Naive thymus-derived CD4-positive, alpha-beta T cell (primary cell): ENCODE data around the gene C1QC. TPM values are rescaled to one million over a fixed set of nuclear protein-coding genes. Genes with fewer than 3 reads are reported as not detected.

Experiments
- ATAC-seq: fragments of 150-1000 bp; cut with Tn5 transposase; 2 replicates; pipeline ENCODE4 v1.10.0; 2021; ENCODE audit warnings: mild to moderate bottlenecking, moderate library complexity
- CTCF ChIA-PET: fragments of 350-600 bp; sonication (Branson Sonifier 250); formaldehyde crosslinking; loops from one replicate; lab custom pipeline; 2021; ENCODE audit warnings: antibody characterized with exemption; lab: Charles Lee
- POLR2A ChIA-PET: fragments of 350-600 bp; sonication (Branson Sonifier 250); formaldehyde crosslinking; loops from one replicate; lab custom pipeline; 2021; ENCODE audit warnings: antibody characterized with exemption, inconsistent platforms; lab: Charles Lee
- DNase-seq, 9 donors: peaks; one replicate each; pipeline versions ENCODE4 v3.0.0 to v3.0.0-alpha.2; 2020 to 2022; ENCODE audit warnings: mixed read lengths in 1 of 9
- H3K27ac ChIP-seq: one replicate; pipeline ENCODE4 v1.7.0; 2013; ENCODE audit warnings: mild to moderate bottlenecking, low read depth, low read length, moderate library complexity
- H3K27me3 ChIP-seq, 2 donors: one replicate each; pipeline ENCODE4 v1.7.0; 2013; ENCODE audit warnings: low read length in 2 of 2, mild to moderate bottlenecking in 2 of 2, moderate library complexity in 2 of 2; ENCODE audit not compliant: control insufficient read depth in 2 of 2, insufficient read depth in 2 of 2
- H3K36me3 ChIP-seq, 3 experiments: 1 replicate in 2 of 3; 2 replicates in 1 of 3; pipeline ENCODE4 v1.7.0; 2013; ENCODE audit warnings: low read length in 3 of 3, mild to moderate bottlenecking in 3 of 3, moderate library complexity in 1 of 3; ENCODE audit not compliant: insufficient read depth in 3 of 3, control insufficient read depth in 2 of 3
- H3K4me1 ChIP-seq, 2 donors: one replicate each; pipeline ENCODE4 v1.7.0; 2013; ENCODE audit warnings: low read length in 2 of 2, mild to moderate bottlenecking in 2 of 2, moderate library complexity in 1 of 2; ENCODE audit not compliant: control insufficient read depth in 2 of 2, insufficient read depth in 2 of 2
- H3K4me3 ChIP-seq: 2 replicates; pipeline ENCODE4 v1.7.0; 2013; ENCODE audit warnings: mild to moderate bottlenecking, low read length
- H3K9me3 ChIP-seq, 3 experiments: 1 replicate in 2 of 3; 2 replicates in 1 of 3; pipeline ENCODE4 v1.7.0; 2013; ENCODE audit warnings: low read length in 3 of 3; ENCODE audit not compliant: control insufficient read depth in 2 of 3
- H3K27ac Mint-ChIP-seq, 9 donors: one replicate each; pipeline ENCODE4 v1.8.0; 2020 to 2022; ENCODE audit warnings: mixed read lengths in 9 of 9, mild to moderate bottlenecking in 8 of 9, moderate library complexity in 5 of 9, inconsistent platforms in 2 of 9
- H3K27me3 Mint-ChIP-seq, 5 donors: one replicate each; pipeline ENCODE4 v1.8.0; 2021 to 2022; ENCODE audit warnings: mixed read lengths in 5 of 5, mild to moderate bottlenecking in 1 of 5
- H3K36me3 Mint-ChIP-seq, 5 donors: one replicate each; pipeline ENCODE4 v1.8.0; 2020 to 2022; ENCODE audit warnings: mixed read lengths in 5 of 5, mild to moderate bottlenecking in 3 of 5, inconsistent platforms in 1 of 5
- H3K4me1 Mint-ChIP-seq, 7 donors: one replicate each; pipeline ENCODE4 v1.8.0; 2020 to 2022; ENCODE audit warnings: mixed read lengths in 7 of 7, mild to moderate bottlenecking in 3 of 7, inconsistent platforms in 1 of 7
- H3K4me3 Mint-ChIP-seq, 10 donors: one replicate each; pipeline ENCODE4 v1.8.0; 2020 to 2022; ENCODE audit warnings: mild to moderate bottlenecking in 10 of 10, mixed read lengths in 10 of 10, moderate library complexity in 6 of 10, inconsistent platforms in 2 of 10
- H3K9me3 Mint-ChIP-seq, 11 donors: one replicate each; pipeline ENCODE4 v1.8.0; 2020 to 2022; ENCODE audit warnings: mixed read lengths in 11 of 11, mild to moderate bottlenecking in 4 of 11, inconsistent platforms in 1 of 11, moderate library complexity in 1 of 11
- intact Hi-C, 2 donors: fragments of 100-400 bp; cut with micrococcal nuclease; formaldehyde crosslinking; loops; one replicate each; pipeline ENCODE4 v1.15.1; 2023
- polyA plus RNA-seq, 2 donors: library from polyadenylated mRNA; unstranded; fragments of 300-500 nt; fragmentation: Illumina TruSeq; gene quantifications; one replicate each; pipeline ENCODE4 v1.2.3, GENCODE V29; 2021
- total RNA-seq, 6 experiments: library from RNA in 5 of 6; stranded (reverse) in 5 of 6; gene quantifications; 1 replicate in 5 of 6; 2 replicates in 1 of 6; pipeline ENCODE4 v1.2.3 and lab custom pipeline; 2021 to 2026

Gene C1QC
- total and polyA plus RNA-seq, 7 experiments from 2014 or later = 5.1 to 5.2 TPM; not detected in 5

DNA sequence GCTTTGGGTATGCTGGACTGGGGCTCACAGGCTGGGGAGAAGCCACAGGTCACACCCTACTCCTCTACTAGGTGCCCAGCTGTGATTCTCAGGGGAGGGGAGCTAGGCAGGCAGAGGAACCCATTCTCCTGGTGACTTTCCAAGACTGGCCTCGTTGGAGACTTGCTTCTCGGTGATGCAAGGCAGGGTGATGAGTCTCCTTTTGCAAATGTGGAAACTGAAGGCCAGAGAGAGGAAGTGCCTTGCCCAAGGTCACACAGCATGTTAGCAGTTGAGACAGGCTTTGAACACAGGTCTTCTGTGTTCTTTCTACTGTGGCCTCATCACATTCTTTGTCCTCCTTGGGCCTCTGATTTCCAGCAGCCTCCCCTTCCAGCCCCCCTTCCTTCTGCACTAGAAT is 27.5 kb upstream of the C1QC start:
- H3K27ac Mint-ChIP-seq = no peak overlapping the region
- intact Hi-C loops = no loop called here
- no peaks in the 10 kb centered on the region for H3K9me3 ChIP-seq
- no peaks in the 10 kb centered on the region for H3K36me3 ChIP-seq
- H3K4me3 Mint-ChIP-seq = no peak overlapping the region
- H3K27me3 ChIP-seq = no peaks in the 10 kb centered on the region
- peaks cover 0 to 3% (median 0%) of the 10 kb centered on the region in 5 donors for H3K36me3 Mint-ChIP-seq
- ATAC-seq (no peak), DNase-seq (no peak)
- H3K4me1 Mint-ChIP-seq = no peaks in the 10 kb centered on the region
- no peak overlapping the region for H3K27ac ChIP-seq
- H3K27me3 Mint-ChIP-seq = peaks cover 3 to 76% (median 51%) of the 10 kb centered on the region in 5 donors
- H3K4me1 ChIP-seq = no peaks in the 10 kb centered on the region
- no peak overlapping the region for H3K4me3 ChIP-seq
- CTCF ChIA-PET = interaction anchor here (0.5 kb wide), 1 partner anchor 575 kb away, joined by 3 read pairs; no protein-coding TSS in a partner anchor
- POLR2A ChIA-PET = no interaction called here
- H3K9me3 Mint-ChIP-seq = peaks cover 0 to 7% (median 0%) of the 10 kb centered on the region in 11 donors

DNA sequence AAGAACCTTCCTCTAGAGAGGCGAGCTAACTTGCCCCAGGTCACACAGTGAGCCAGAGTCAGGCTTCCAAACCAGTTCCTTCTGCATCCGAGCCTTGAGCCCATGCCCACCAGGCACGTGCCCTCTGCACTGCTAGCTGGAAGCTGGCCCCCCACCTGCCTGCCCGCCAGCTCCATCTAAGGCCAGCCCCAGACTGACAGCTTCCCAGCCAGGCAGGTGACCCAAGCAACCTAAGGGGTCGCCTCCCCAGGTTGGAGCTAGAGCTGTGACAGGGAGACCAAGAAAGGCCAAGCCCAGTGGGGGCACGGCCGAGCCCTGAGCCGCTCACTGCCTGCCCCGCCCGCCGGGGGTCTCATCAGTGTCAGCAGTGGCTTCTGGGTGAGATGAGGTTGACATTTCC is 26.9 kb upstream of the C1QC start:
- H3K36me3 ChIP-seq = no peaks in the 10 kb centered on the region
- no peaks in the 10 kb centered on the region for H3K4me1 Mint-ChIP-seq
- no peaks in the 10 kb centered on the region for H3K27me3 ChIP-seq
- no peaks in the 10 kb centered on the region for H3K9me3 ChIP-seq
- H3K4me3 ChIP-seq = no peak overlapping the region
- DNase-seq (no peak), ATAC-seq (no peak)
- H3K4me1 ChIP-seq = no peaks in the 10 kb centered on the region
- CTCF ChIA-PET = no interaction called here
- POLR2A ChIA-PET = no interaction called here
- H3K4me3 Mint-ChIP-seq = no peak overlapping the region
- peaks cover 3 to 76% (median 44%) of the 10 kb centered on the region in 5 donors for H3K27me3 Mint-ChIP-seq
- no peaks in the 10 kb centered on the region for H3K36me3 Mint-ChIP-seq
- no peak overlapping the region for H3K27ac Mint-ChIP-seq
- intact Hi-C loops = no loop called here
- H3K27ac ChIP-seq = no peak overlapping the region
- peaks cover 0 to 3% (median 0%) of the 10 kb centered on the region in 11 donors for H3K9me3 Mint-ChIP-seq

DNA sequence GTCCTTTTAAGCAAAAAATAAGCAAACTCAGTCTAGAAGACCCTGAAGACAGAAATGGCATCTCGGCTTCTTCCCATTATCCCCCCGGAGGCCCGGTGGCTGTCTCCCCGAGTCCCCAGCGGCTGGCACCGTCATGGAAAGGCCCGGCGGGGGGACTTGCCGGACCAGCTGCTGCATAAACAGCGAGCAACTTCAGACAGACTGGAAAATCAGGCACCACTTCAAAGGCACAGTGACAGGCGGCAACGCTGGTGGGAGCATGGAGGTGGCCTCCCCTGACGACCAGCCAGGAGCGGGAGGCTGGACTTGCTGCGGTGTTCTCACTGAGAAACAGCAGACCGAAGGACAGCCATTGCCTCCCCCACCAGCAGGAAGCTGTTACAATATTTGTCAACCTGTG is 25.4 kb upstream of the C1QC start:
- ChIA-PET CTCF (no interaction called here), POLR2A (no interaction called here)
- no peak overlapping the region for H3K27ac Mint-ChIP-seq
- H3K4me3 ChIP-seq = no peak overlapping the region
- DNase-seq (no peak), ATAC-seq (no peak)
- no peaks in the 10 kb centered on the region for H3K4me1 ChIP-seq
- intact Hi-C loops = no loop called here
- H3K4me3 Mint-ChIP-seq = no peak overlapping the region
- no peaks in the 10 kb centered on the region for H3K4me1 Mint-ChIP-seq
- H3K9me3 ChIP-seq = no peaks in the 10 kb centered on the region
- no peaks in the 10 kb centered on the region for H3K36me3 ChIP-seq
- no peaks in the 10 kb centered on the region for H3K36me3 Mint-ChIP-seq
- H3K9me3 Mint-ChIP-seq = peaks cover 0 to 3% (median 0%) of the 10 kb centered on the region in 11 donors
- no peak overlapping the region for H3K27ac ChIP-seq
- no peaks in the 10 kb centered on the region for H3K27me3 ChIP-seq
- peaks cover 3 to 71% (median 45%) of the 10 kb centered on the region in 5 donors for H3K27me3 Mint-ChIP-seq

DNA sequence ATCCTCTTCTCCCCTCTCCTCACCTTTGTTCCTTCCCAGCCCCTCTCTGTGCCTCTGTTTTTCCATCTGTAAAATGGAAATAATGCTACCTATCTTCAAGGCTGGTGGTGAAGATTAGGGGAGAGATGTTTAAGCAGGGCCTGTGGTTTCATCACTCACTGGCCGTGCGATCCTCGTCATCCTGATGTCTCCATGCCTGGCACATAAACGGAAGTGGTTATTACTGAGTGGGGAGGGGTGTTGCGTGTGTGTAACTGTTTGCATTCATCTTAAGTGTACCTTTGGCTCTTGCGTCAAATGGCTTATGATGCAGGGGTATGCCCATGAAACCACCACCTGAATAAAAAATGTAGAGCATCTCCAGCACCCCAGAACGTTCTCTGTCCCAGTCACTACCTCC is 24.2 kb upstream of the C1QC start:
- Mint-ChIP-seq H3K4me1 (no peaks in the 10 kb centered on the region), H3K27ac (no peak overlapping the region), H3K9me3 (peaks cover 0 to 3% (median 0%) of the 10 kb centered on the region in 11 donors), H3K36me3 (no peaks in the 10 kb centered on the region), H3K4me3 (no peak overlapping the region), H3K27me3 (peaks cover 3 to 73% (median 42%) of the 10 kb centered on the region in 5 donors)
- Histone ChIP-seq H3K9me3 (no peaks in the 10 kb centered on the region), H3K4me1 (no peaks in the 10 kb centered on the region), H3K27me3 (peaks cover 0 to 2% of the 10 kb centered on the region in 2 donors), H3K36me3 (no peaks in the 10 kb centered on the region), H3K27ac (no peak overlapping the region), H3K4me3 (no peak overlapping the region)
- ATAC-seq (no peak), DNase-seq (no peak)
- POLR2A ChIA-PET = no interaction called here
- intact Hi-C loops = no loop called here
- CTCF ChIA-PET = no interaction called here

DNA sequence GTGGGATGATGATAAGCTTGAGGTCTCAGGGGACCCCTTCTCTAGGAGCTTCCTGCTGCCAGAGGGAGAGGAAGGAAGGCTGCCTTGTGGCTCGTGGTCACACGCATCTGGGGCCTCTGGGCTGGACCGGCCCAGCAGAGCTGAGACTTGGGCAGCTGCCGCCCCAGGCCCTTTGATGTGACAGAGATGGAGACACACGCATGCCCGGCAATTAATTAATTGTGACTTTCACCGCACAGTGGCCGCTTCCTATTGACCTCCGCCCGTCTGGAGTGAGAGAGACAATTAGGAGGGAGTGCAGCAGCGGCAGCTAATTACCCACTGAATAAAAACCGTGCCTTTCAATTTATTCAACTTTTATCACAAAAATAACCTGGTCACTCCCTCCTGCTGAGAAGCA is 23.6 kb upstream of the C1QC start:
- Histone ChIP-seq H3K27me3 (peaks cover 0 to 2% of the 10 kb centered on the region in 2 donors), H3K9me3 (no peaks in the 10 kb centered on the region), H3K4me3 (no peak overlapping the region), H3K4me1 (no peaks in the 10 kb centered on the region), H3K36me3 (no peaks in the 10 kb centered on the region), H3K27ac (no peak overlapping the region)
- DNase-seq (no peak), ATAC-seq (no peak)
- Mint-ChIP-seq H3K4me1 (no peaks in the 10 kb centered on the region), H3K27me3 (peaks cover 6 to 73% (median 42%) of the 10 kb centered on the region in 5 donors), H3K36me3 (no peaks in the 10 kb centered on the region), H3K4me3 (no peak overlapping the region), H3K27ac (no peak overlapping the region), H3K9me3 (peaks cover 0 to 3% (median 0%) of the 10 kb centered on the region in 11 donors)
- ChIA-PET CTCF (no interaction called here), POLR2A (no interaction called here)
- intact Hi-C loops = no loop called here

DNA sequence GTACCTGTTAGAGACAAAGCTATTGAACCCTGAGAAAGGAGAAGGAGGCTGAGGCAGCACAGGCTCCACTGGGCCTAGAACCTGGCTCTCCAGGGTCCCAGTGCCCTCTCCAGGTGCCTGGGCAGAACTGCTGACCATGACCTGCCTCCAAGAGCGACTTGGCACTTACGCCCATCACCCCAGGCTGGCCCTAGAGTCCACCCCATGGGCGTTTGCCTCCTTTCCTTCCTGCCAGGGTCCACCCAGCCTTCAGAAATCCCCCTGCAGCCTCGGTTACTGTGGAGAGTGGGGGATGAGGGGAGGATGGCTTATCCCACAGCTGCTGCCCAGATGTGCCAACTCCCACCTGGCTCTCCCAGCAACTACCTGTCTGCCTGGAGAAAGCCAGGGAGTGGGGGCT is 21.7 kb upstream of the C1QC start:
- H3K4me3 Mint-ChIP-seq = no peak overlapping the region
- H3K36me3 Mint-ChIP-seq = no peaks in the 10 kb centered on the region
- H3K27ac ChIP-seq = no peak overlapping the region
- no peak overlapping the region for H3K27ac Mint-ChIP-seq
- CTCF ChIA-PET = no interaction called here
- peaks cover 0 to 3% (median 0%) of the 10 kb centered on the region in 11 donors for H3K9me3 Mint-ChIP-seq
- no peaks in the 10 kb centered on the region for H3K4me1 Mint-ChIP-seq
- H3K36me3 ChIP-seq = no peaks in the 10 kb centered on the region
- H3K4me3 ChIP-seq = no peak overlapping the region
- H3K27me3 ChIP-seq = peaks cover 0 to 2% of the 10 kb centered on the region in 2 donors
- POLR2A ChIA-PET = no interaction called here
- DNase-seq = no peak
- no peaks in the 10 kb centered on the region for H3K9me3 ChIP-seq
- intact Hi-C loops = no loop called here
- H3K27me3 Mint-ChIP-seq = peaks cover 6 to 67% (median 42%) of the 10 kb centered on the region in 5 donors
- no peaks in the 10 kb centered on the region for H3K4me1 ChIP-seq
- no peak for ATAC-seq

DNA sequence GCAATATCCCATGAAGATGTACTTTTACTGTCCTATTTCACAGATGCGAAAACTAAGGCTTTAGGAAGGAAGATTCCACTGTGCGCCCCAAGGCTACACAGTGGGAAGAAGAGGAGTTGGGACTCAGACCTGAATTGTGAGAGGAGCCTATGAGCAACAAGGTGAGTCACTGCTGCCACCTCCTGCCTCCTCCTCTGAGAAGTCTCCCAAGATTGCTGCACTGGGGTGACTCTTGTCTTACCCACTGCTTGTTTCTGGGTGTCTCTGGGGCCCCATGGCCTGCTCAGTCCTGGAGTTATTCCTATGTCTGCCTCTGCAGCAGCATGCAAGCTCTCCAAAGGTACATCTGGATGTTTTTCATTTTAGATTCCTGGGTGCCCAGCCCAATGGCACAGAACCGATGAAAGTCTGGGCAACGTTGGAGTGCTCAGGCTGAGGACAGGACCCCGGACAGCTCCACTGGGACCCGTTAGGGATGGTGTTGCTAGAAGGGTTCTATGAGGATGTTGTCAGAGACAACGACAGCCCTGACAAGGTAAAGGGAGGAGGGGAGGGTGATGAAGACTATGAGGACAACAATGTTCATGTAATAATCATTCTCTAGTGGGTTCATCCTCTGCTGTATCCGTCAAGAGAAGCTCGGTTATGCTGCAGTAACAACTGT is 18.0 kb upstream of the C1QC start:
- peaks cover 0 to 2% of the 10 kb centered on the region in 2 donors for H3K27me3 ChIP-seq
- ChIA-PET CTCF (no interaction called here), POLR2A (no interaction called here)
- no peak for DNase-seq
- Mint-ChIP-seq H3K27me3 (peaks cover 23 to 67% (median 52%) of the 10 kb centered on the region in 5 donors), H3K9me3 (peaks cover 0 to 3% (median 0%) of the 10 kb centered on the region in 11 donors), H3K4me3 (no peak overlapping the region), H3K36me3 (no peaks in the 10 kb centered on the region), H3K4me1 (no peaks in the 10 kb centered on the region), H3K27ac (no peak overlapping the region)
- no peaks in the 10 kb centered on the region for H3K36me3 ChIP-seq
- H3K4me1 ChIP-seq = no peaks in the 10 kb centered on the region
- H3K4me3 ChIP-seq = no peak overlapping the region
- H3K9me3 ChIP-seq = no peaks in the 10 kb centered on the region
- no peak overlapping the region for H3K27ac ChIP-seq
- no peak for ATAC-seq
- intact Hi-C loops = no loop called here
